Smooth muscle cell (in vitro differentiated cells): ENCODE data around the gene DBR1. TPM values are rescaled to one million over a fixed set of nuclear protein-coding genes. Genes with fewer than 3 reads are reported as not detected.

Experiments
- DNase-seq: peaks from one replicate; lab custom pipeline; 2025; ENCODE audit not compliant: unreplicated experiment; lab: John Stamatoyannopoulos, UW
- H2AFZ ChIP-seq: fragments of 200-600 bp; sonication (generic); 2 replicates; pipeline ENCODE4 v1.6.0; 2016; ENCODE audit warnings: antibody characterized with exemption, low read depth, mild to moderate bottlenecking
- H3F3A ChIP-seq: fragments of 200-600 bp; sonication (generic); 2 replicates; pipeline ENCODE4 v1.6.0; 2017; ENCODE audit warnings: antibody characterized with exemption, low read depth
- H3K27ac ChIP-seq: fragments of 200-600 bp; sonication (generic); 2 replicates; pipeline ENCODE4 v1.5.1; 2016; ENCODE audit warnings: low read depth, mild to moderate bottlenecking
- H3K27me3 ChIP-seq: fragments of 200-600 bp; sonication (generic); 2 replicates; pipeline ENCODE4 v1.6.1; 2016; ENCODE audit warnings: low read depth, mild to moderate bottlenecking
- H3K36me3 ChIP-seq: fragments of 200-600 bp; sonication (generic); 2 replicates; pipeline ENCODE4 v1.5.1; 2016; ENCODE audit warnings: low read depth
- H3K4me1 ChIP-seq: fragments of 200-600 bp; sonication (generic); 2 replicates; pipeline ENCODE4 v1.5.1; 2016; ENCODE audit warnings: low read depth
- H3K4me2 ChIP-seq: fragments of 200-600 bp; sonication (generic); 2 replicates; pipeline ENCODE4 v1.6.0; 2016; ENCODE audit warnings: mild to moderate bottlenecking
- H3K4me3 ChIP-seq: fragments of 200-600 bp; sonication (generic); 2 replicates; pipeline ENCODE4 v1.5.1; 2016; ENCODE audit warnings: mild to moderate bottlenecking
- H3K79me2 ChIP-seq: fragments of 200-600 bp; sonication (generic); 2 replicates; pipeline ENCODE4 v1.6.0; 2016; ENCODE audit warnings: low read depth, mild to moderate bottlenecking
- H3K9ac ChIP-seq: fragments of 200-600 bp; sonication (generic); 2 replicates; pipeline ENCODE4 v1.6.0; 2016; ENCODE audit warnings: low read depth
- H3K9me3 ChIP-seq: fragments of 200-600 bp; sonication (generic); replicated peaks from 2 replicates; pipeline ENCODE4 v1.5.1; 2016; ENCODE audit warnings: low read depth
- H4K20me1 ChIP-seq: fragments of 200-600 bp; sonication (generic); 2 replicates; pipeline ENCODE4 v1.6.0; 2016; ENCODE audit warnings: low read depth
- WGBS: methylation state at CpG from one replicate; pipeline ENCODE4 v1.1.7; 2016; ENCODE audit warnings: low lambda C conversion rate; 5-methylcytosine and 5-hydroxymethylcytosine counted together
- polyA plus RNA-seq: library from polyadenylated mRNA; unstranded; fragments of >200 nt; fragmentation: Nextera tagmentation; extraction: Ambion mirVana; gene quantifications from 2 replicates; pipeline ENCODE4 v1.2.1, GENCODE V29; 2016
- total RNA-seq: library from RNA; depleted of rRNA; stranded (reverse); fragments of >200 nt; gene quantifications from 2 replicates; pipeline ENCODE4 v1.2.3, GENCODE V29; 2014
- TF ChIP-seq, protein P1 (sequence below): fragments of 200-600 bp; sonication (generic); IDR thresholded peaks from 2 replicates; pipeline ENCODE4 v1.5.1; 2017; ENCODE audit warnings: borderline replicate concordance, mild to moderate bottlenecking, antibody characterized with exemption; ENCODE audit not compliant: insufficient read depth, poor library complexity, severe bottlenecking

Gene DBR1
- total and polyA plus RNA-seq, 2 experiments from 2014 or later, result 13.8 to 15.1 TPM

DNA sequence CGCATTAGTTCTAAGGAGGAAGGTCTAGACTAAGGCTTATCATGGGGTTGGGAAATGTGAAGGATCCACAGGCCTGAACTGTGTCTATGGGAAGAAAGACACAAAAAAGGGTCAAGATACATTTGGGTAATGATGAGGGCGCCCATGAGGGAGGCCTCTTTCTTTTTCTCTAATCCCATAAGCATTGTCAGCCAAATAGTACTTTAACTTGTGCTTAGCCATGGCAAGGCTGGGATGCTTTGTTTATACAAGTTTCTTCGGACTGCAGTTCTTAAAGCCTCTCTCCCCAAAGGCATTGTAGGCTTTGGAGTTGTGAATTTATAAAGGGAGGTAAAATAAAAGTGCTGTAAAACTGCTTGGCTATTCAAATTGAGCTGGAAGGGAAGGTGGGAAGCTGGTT lies 35.8 kb upstream of the DBR1 start:
- TF ChIP-seq, protein P1, sequence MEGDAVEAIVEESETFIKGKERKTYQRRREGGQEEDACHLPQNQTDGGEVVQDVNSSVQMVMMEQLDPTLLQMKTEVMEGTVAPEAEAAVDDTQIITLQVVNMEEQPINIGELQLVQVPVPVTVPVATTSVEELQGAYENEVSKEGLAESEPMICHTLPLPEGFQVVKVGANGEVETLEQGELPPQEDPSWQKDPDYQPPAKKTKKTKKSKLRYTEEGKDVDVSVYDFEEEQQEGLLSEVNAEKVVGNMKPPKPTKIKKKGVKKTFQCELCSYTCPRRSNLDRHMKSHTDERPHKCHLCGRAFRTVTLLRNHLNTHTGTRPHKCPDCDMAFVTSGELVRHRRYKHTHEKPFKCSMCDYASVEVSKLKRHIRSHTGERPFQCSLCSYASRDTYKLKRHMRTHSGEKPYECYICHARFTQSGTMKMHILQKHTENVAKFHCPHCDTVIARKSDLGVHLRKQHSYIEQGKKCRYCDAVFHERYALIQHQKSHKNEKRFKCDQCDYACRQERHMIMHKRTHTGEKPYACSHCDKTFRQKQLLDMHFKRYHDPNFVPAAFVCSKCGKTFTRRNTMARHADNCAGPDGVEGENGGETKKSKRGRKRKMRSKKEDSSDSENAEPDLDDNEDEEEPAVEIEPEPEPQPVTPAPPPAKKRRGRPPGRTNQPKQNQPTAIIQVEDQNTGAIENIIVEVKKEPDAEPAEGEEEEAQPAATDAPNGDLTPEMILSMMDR, result no peak
- WGBS, result 66% methylated on average over 3 of the region's 3 CpGs
- Histone ChIP-seq H3K27ac (no peak overlapping the region), H3F3A (no peaks in the 10 kb centered on the region), H4K20me1 (peaks cover 97% of the 10 kb centered on the region), H3K9me3 (no peaks in the 10 kb centered on the region), H3K36me3 (peaks cover 5% of the 10 kb centered on the region), H3K4me3 (no peak overlapping the region), H3K4me2 (no peak overlapping the region), H3K79me2 (peaks cover 81% of the 10 kb centered on the region), H3K4me1 (peaks cover 5% of the 10 kb centered on the region), H3K9ac (no peak overlapping the region), H2AFZ (no peak overlapping the region), H3K27me3 (no peaks in the 10 kb centered on the region)
- DNase-seq, result no peak

- H3K36me3 ChIP-seq, result no peaks in the 10 kb centered on the region
- no peak overlapping the region for H3K27ac ChIP-seq
- no peak overlapping the region for H2AFZ ChIP-seq
- no peaks in the 10 kb centered on the region for H3F3A ChIP-seq
- no peak overlapping the region for H3K4me3 ChIP-seq
- DNase-seq, result no peak
- H3K4me2 ChIP-seq, result no peak overlapping the region
- TF ChIP-seq, protein P1, result no peak
- H3K9me3 ChIP-seq, result no peaks in the 10 kb centered on the region
- H3K4me1 ChIP-seq, result peaks cover 5% of the 10 kb centered on the region
- no peak overlapping the region for H3K9ac ChIP-seq
- H3K27me3 ChIP-seq, result no peaks in the 10 kb centered on the region
- H4K20me1 ChIP-seq, result peaks cover 98% of the 10 kb centered on the region
- WGBS, result 97% methylated on average over 2 of the region's 2 CpGs
- H3K79me2 ChIP-seq, result peaks cover 95% of the 10 kb centered on the region
Observed at GRCh38 chr3:138206196-138206595, 31.5 kb upstream of the DBR1 start.

GRCh38 chr3:138205527-138205926 lies 30.8 kb upstream of the DBR1 start:
- H3K79me2 ChIP-seq, result peaks cover 94% of the 10 kb centered on the region
- H4K20me1 ChIP-seq, result peaks cover 98% of the 10 kb centered on the region
- no peak overlapping the region for H3K4me3 ChIP-seq
- no peaks in the 10 kb centered on the region for H3K27me3 ChIP-seq
- H3F3A ChIP-seq, result no peaks in the 10 kb centered on the region
- no peaks in the 10 kb centered on the region for H3K9me3 ChIP-seq
- 66% methylated on average over 5 of the region's 5 CpGs for WGBS
- H3K27ac ChIP-seq, result no peak overlapping the region
- no peak overlapping the region for H3K9ac ChIP-seq
- H3K4me1 ChIP-seq, result peaks cover 2% of the 10 kb centered on the region
- TF ChIP-seq, protein P1, result no peak
- DNase-seq, result no peak
- H3K4me2 ChIP-seq, result no peak overlapping the region
- no peak overlapping the region for H2AFZ ChIP-seq
- no peaks in the 10 kb centered on the region for H3K36me3 ChIP-seq

GRCh38 chr3:138203938-138204337 lies 29.2 kb upstream of the DBR1 start:
- Histone ChIP-seq H3K9me3 (no peaks in the 10 kb centered on the region), H3K79me2 (peaks cover 95% of the 10 kb centered on the region), H3K36me3 (no peaks in the 10 kb centered on the region), H4K20me1 (peaks cover 98% of the 10 kb centered on the region), H3K27me3 (no peaks in the 10 kb centered on the region), H3K27ac (no peak overlapping the region), H3K4me3 (no peak overlapping the region), H3F3A (no peaks in the 10 kb centered on the region), H2AFZ (no peak overlapping the region), H3K4me1 (peaks cover 2% of the 10 kb centered on the region), H3K9ac (no peak overlapping the region), H3K4me2 (no peak overlapping the region)
- no peak for DNase-seq
- TF ChIP-seq, protein P1, result no peak
- 100% methylated on average over 4 of the region's 4 CpGs for WGBS
